Spleen (tissue), 11 donors: ENCODE results near the gene B3GNT9. TPM values are rescaled to one million over a fixed set of nuclear protein-coding genes. Genes with fewer than 3 reads are reported as not detected.
A peak's percentile ranks its signal among the peaks of the same experiment; 100 is the strongest.

Source experiments
- DNase-seq: peaks from one replicate; pipeline ENCODE4 v3.0.0-alpha.2; 2020
- H3K27ac ChIP-seq, 8 donors: fragments of 200-600 bp; sonication (generic) in 7 of 8; 1 replicate in 4 of 8; 2 replicates in 4 of 8; pipeline versions ENCODE4 v1.5.0 to v1.8.0; 2016 to 2021; ENCODE audit warnings: inconsistent platforms in 4 of 8, mild to moderate bottlenecking in 4 of 8, moderate library complexity in 1 of 8
- H3K27me3 ChIP-seq, 7 donors: fragments of 200-600 bp; sonication (generic) in 6 of 7; replicated peaks in 1 of 7; 1 replicate in 4 of 7; 2 replicates in 3 of 7; pipeline versions ENCODE4 v1.5.0 to v1.8.0; 2016 to 2021; ENCODE audit warnings: inconsistent platforms in 3 of 7, mild to moderate bottlenecking in 1 of 7
- H3K36me3 ChIP-seq, 6 donors: fragments of 200-600 bp; sonication (generic) in 5 of 6; 1 replicate in 4 of 6; 2 replicates in 2 of 6; pipeline versions ENCODE4 v1.5.0 to v1.8.0; 2016 to 2021; ENCODE audit warnings: inconsistent platforms in 2 of 6
- H3K4me1 ChIP-seq, 6 donors: fragments of 200-600 bp; sonication (generic) in 5 of 6; 1 replicate in 3 of 6; 2 replicates in 3 of 6; pipeline versions ENCODE4 v1.5.0 to v1.8.0; 2016 to 2021; ENCODE audit warnings: inconsistent platforms in 3 of 6
- H3K4me3 ChIP-seq, 8 donors: fragments of 200-600 bp; sonication (generic) in 7 of 8; 1 replicate in 4 of 8; 2 replicates in 4 of 8; pipeline versions ENCODE4 v1.5.0 to v1.8.0; 2016 to 2021; ENCODE audit warnings: inconsistent platforms in 4 of 8, mild to moderate bottlenecking in 4 of 8, moderate library complexity in 2 of 8
- H3K9me3 ChIP-seq, 8 donors: fragments of 200-600 bp; sonication (generic) in 7 of 8; 1 replicate in 4 of 8; 2 replicates in 4 of 8; pipeline versions ENCODE4 v1.5.0 to v1.8.0; 2016 to 2021; ENCODE audit warnings: inconsistent platforms in 4 of 8
- POLR2A ChIP-seq, 3 donors: fragments of 450-650 bp; IDR thresholded peaks; one replicate each; pipeline ENCODE4 v1.5.1; 2017; ENCODE audit warnings: antibody characterized with exemption in 3 of 3, mild to moderate bottlenecking in 1 of 3
- POLR2AphosphoS5 ChIP-seq, 3 donors: sonication (generic); formaldehyde crosslinking; IDR thresholded peaks; one replicate each; pipeline ENCODE4 v1.5.1; 2017; ENCODE audit warnings: antibody characterized with exemption in 3 of 3
- WGBS, 5 donors: extraction: QIAGEN DNeasy Blood & Tissue Kit in 3 of 5; methylation state at CpG; one replicate each; pipeline versions ENCODE4 v1.1.5 to v1.1.7; 2013 to 2018; 5-methylcytosine and 5-hydroxymethylcytosine counted together
- intact Hi-C: fragments of 100-400 bp; cut with DNase I; formaldehyde crosslinking; loops from one replicate; pipeline ENCODE4 v1.15.0; 2023; ENCODE audit warnings: low total_unique reads
- polyA plus RNA-seq, 3 donors: library from polyadenylated mRNA; stranded (reverse); fragments of 200-250 nt; gene quantifications; one replicate each; pipeline ENCODE4 v1.2.1, GENCODE V29; 2013
- total RNA-seq, 7 donors: library from RNA; depleted of rRNA in 3 of 7; stranded (reverse); fragments of >200 nt in 3 of 7; fragmentation: NEBNext Ultra II Directional in 4 of 7; extraction: Animal tissue kit (Norgen Biotek cat#: 25700) in 4 of 7; gene quantifications; one replicate each; pipeline versions ENCODE4 v1.1.0 to v1.2.1, GENCODE V29; 2016 to 2021
- TF ChIP-seq, protein P1 (sequence below), 11 experiments: fragments of 200-600 bp in 7 of 11; fragments of 450-650 bp in 4 of 11; sonication (generic) in 4 of 11; IDR thresholded peaks in 8 of 11; conservative IDR thresholded peaks in 3 of 11; 1 replicate in 7 of 11; 2 replicates in 4 of 11; pipeline versions ENCODE4 v1.4.0 to v1.8.0; 2016 to 2021; ENCODE audit warnings: antibody characterized with exemption in 11 of 11, inconsistent platforms in 4 of 11, mild to moderate bottlenecking in 1 of 11
- donor health status: healthy with polysubstance abuse.
- donor health status: DM: no; HTN: no; CAD: no; lungs with moderate emphysema.
- donor health status: DM: no; HTN: no; CAD: no.
- donor health status: Bipolar disorder and iron deficiency.
- donor health status: healthy.
- donor health status: DM: no; HTN: no; CAD: no.
- donor health status: DM: yes; HTN: yes; CAD: no.

The B3GNT9 gene
- total and polyA plus RNA-seq, 10 donors: 2.0 to 15.3 (median 7.6) TPM

DNA sequence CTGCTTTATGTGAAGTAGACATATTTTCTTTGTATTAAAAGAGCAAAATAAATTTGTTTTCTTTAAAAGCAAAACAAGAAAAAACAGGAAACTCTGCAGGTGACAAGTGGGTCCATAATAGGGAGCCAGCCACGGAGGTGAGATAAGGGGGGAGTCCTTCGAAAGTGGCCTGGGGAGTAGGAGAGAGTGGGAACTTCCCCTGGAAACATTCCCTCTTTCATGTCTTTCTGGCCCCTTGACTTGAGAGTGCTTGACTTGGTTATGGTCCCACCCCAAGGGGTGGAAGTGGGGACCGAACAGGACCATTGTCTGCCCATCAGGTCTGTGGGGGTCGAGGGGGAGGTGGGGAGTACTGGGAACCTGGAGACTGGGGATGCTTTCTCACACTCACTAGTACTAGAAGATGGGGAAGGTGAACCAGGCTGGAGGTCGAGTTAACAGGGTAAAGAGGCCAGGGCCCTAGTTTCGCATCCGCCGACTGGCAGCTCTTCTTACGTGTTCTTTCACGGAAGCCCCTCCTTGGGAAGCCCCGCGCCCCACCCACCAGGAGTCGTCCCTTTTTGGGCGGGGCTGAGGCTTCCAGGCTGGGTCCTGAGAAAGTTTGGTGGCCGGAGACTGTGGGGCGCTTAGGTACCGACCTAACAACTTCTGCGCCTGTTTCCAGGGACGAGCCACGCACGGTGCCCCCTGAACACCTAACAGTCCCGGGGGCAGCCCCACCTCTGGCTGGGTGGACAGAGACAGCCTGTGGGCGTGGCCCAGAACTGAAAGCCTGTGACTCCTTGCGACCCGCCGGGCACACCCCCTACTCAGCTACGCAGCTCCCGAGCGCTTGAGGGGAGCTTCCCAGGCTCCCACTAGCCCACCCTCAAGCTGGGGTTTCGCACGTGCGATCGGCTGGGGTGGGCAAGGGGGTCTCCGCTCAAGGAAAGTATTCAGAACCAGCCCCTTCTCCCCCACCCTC lies 8.1 kb upstream of the B3GNT9 start:
- Histone ChIP-seq H3K9me3 (no peaks in the 10 kb centered on the region), H3K36me3 (peaks cover 0 to 7% (median 0%) of the 10 kb centered on the region in 6 donors), H3K27ac (peak overlapping the region; percentile 80 to 96 (median 92)), H3K4me1 (peaks cover 50 to 96% (median 78%) of the 10 kb centered on the region in 6 donors), H3K4me3 (peak overlapping the region; percentile 83 to 95 (median 94)), H3K27me3 (peaks cover 4 to 42% (median 26%) of the 10 kb centered on the region in 7 donors)
- WGBS, 5 donors: 5 to 13% (median 7%) methylated on average over 15 to 34 of the region's 34 CpGs
- peak; percentile 93 for DNase-seq
- TF ChIP-seq, protein P1, sequence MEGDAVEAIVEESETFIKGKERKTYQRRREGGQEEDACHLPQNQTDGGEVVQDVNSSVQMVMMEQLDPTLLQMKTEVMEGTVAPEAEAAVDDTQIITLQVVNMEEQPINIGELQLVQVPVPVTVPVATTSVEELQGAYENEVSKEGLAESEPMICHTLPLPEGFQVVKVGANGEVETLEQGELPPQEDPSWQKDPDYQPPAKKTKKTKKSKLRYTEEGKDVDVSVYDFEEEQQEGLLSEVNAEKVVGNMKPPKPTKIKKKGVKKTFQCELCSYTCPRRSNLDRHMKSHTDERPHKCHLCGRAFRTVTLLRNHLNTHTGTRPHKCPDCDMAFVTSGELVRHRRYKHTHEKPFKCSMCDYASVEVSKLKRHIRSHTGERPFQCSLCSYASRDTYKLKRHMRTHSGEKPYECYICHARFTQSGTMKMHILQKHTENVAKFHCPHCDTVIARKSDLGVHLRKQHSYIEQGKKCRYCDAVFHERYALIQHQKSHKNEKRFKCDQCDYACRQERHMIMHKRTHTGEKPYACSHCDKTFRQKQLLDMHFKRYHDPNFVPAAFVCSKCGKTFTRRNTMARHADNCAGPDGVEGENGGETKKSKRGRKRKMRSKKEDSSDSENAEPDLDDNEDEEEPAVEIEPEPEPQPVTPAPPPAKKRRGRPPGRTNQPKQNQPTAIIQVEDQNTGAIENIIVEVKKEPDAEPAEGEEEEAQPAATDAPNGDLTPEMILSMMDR (IDR thresholded peaks at IDR 0.05 in 8 of 11, conservative IDR thresholded peaks at IDR 0.05 in 3 of 11): no peak
- no peak for TF ChIP-seq POLR2A (IDR thresholded peaks at IDR 0.05)
- TF ChIP-seq POLR2AphosphoS5 (IDR thresholded peaks at IDR 0.05): peak in 2 of 3 donors; percentile 54 to 67
- intact Hi-C loops: no loop called here

DNA sequence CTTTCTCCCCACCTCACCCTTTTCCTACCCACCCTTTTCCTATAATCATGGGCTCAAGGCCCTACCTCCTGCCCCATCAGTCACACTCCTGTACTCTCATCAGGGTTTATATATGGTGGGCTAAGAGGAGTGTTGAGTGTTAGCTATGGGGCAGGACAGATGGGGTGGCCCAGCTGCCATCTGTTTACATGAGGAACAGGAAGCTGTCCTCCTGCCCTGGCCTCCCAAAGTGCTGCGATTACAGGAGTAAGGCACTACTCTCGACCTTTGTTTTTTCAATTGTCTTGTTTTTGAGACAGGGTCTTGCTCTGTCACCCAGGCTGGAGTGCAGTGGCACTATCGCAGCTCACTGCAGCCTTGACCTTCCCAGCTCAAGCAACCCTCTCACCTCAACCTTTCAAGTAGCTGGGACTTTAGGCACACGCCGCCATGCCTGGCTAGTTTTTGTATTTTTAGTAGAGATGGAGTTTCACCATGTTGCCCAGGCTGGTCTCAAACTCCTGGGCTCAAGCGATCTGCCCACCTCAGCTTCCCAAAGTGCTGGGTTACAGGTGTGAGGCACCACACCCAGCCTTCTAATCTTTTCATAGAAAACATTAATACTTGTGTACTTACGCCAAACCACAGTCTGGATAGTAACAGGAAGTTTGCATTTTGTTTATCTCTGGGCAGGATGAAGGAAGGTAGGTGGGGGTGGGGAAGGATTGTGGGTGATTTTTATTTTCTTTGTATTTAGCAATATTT lies 7.3 kb upstream of the B3GNT9 start:
- H3K27me3 ChIP-seq: peaks cover 0 to 33% (median 17%) of the 10 kb centered on the region in 7 donors
- peak overlapping the region in 3 of 8 donors; percentile 83 to 95 (median 94) for H3K4me3 ChIP-seq
- H3K27ac ChIP-seq: peak overlapping the region in 7 of 8 donors; percentile 8 to 96 (median 92)
- TF ChIP-seq POLR2A (IDR thresholded peaks at IDR 0.05) (no peak), POLR2AphosphoS5 (IDR thresholded peaks at IDR 0.05) (no peak)
- TF ChIP-seq, protein P1 (IDR thresholded peaks at IDR 0.05 in 8 of 11, conservative IDR thresholded peaks at IDR 0.05 in 3 of 11): no peak
- WGBS, 5 donors: 64 to 76% (median 69%) methylated on average over 7 of the region's 7 CpGs
- intact Hi-C loops: no loop called here
- peaks cover 41 to 92% (median 70%) of the 10 kb centered on the region in 6 donors for H3K4me1 ChIP-seq
- H3K9me3 ChIP-seq: no peaks in the 10 kb centered on the region
- DNase-seq: peak; percentile 71
- peaks cover 0 to 7% (median 0%) of the 10 kb centered on the region in 6 donors for H3K36me3 ChIP-seq

DNA sequence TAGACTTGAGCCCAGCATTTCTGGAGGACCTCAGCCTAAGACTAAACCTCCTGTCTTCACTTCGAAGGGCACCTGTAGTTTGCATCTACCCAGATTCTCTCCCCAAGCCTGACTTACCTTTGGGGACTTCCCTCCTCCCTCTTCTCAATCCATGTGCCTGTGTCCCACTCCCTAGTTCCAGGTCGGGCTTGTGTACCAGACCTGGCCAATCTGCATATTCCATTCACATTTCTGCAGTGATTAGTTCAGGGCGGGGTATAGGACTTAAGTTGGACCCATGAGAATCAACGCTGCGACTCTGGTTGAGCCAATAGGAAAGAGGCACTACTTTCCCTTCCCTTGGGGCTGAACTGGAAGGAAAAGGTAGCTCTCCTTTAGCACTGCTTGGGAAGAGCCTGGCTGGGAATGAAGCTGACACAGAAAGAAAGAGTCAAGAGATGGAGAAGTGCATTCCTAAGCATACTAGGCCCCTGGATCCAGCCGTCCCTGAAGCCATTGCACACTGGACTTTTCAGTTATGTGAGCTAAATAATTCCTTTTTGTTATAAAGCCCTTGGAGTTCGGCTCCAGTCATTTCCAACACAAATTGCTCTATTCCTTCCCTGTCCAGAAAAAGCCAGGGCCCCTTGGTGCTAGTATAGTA lies 6.4 kb upstream of the B3GNT9 start:
- whole genome bisulfite sequencing, 5 donors: 72 to 83% (median 82%) methylated on average over 7 of the region's 7 CpGs
- no peaks in the 10 kb centered on the region for H3K9me3 ChIP-seq
- peaks cover 0 to 7% (median 0%) of the 10 kb centered on the region in 6 donors for H3K36me3 ChIP-seq
- intact Hi-C loops: no loop called here
- DNase-seq: no peak
- no peak overlapping the region for H3K4me3 ChIP-seq
- H3K27me3 ChIP-seq: peaks cover 0 to 25% (median 10%) of the 10 kb centered on the region in 7 donors
- H3K4me1 ChIP-seq: peaks cover 33 to 84% (median 61%) of the 10 kb centered on the region in 6 donors
- TF ChIP-seq, protein P1 (IDR thresholded peaks at IDR 0.05 in 8 of 11, conservative IDR thresholded peaks at IDR 0.05 in 3 of 11): no peak
- TF ChIP-seq POLR2AphosphoS5 (IDR thresholded peaks at IDR 0.05): no peak
- TF ChIP-seq POLR2A (IDR thresholded peaks at IDR 0.05): no peak
- H3K27ac ChIP-seq: peak overlapping the region in 5 of 8 donors; percentile 8 to 96 (median 95)
